Activated naive CD4-positive, alpha-beta T cell treated with anti-CD3 and anti-CD28 coated beads, Interleukin-2, amount 50 U/mL, for 72 hours (primary cell): ENCODE measurements around the gene KLF18. TPM values are rescaled to one million over a fixed set of nuclear protein-coding genes. Genes with fewer than 3 reads are reported as not detected.
"Not testable (repeated sequence)": the region's sequence is repeated elsewhere in the genome, so short reads cannot be mapped to it uniquely, and the experiment has no call there.

Experiments
- ATAC-seq, 2 donors: fragments of 150-1000 bp; cut with Tn5 transposase; 2 replicates each; pipeline ENCODE4 v1.10.0; 2021; ENCODE audit warnings: mild to moderate bottlenecking in 2 of 2, moderate library complexity in 2 of 2
- DNase-seq, 2 donors: peaks; one replicate each; pipeline ENCODE4 v3.0.0; 2021 to 2022; ENCODE audit warnings: low spot score in 2 of 2
- H3K27ac Mint-ChIP-seq, 2 donors: one replicate each; pipeline ENCODE4 v1.8.0; 2022; ENCODE audit warnings: mild to moderate bottlenecking in 2 of 2, mixed read lengths in 2 of 2
- H3K36me3 Mint-ChIP-seq, 2 donors: one replicate each; pipeline ENCODE4 v1.8.0; 2022; ENCODE audit warnings: mixed read lengths in 2 of 2
- H3K9me3 Mint-ChIP-seq, 2 donors: one replicate each; pipeline ENCODE4 v1.8.0; 2022; ENCODE audit warnings: mixed read lengths in 2 of 2
- total RNA-seq, 2 donors: library from RNA; stranded (reverse); gene quantifications; one replicate each; pipeline ENCODE4 v1.2.3, GENCODE V29; 2022

Gene KLF18
- total RNA-seq, 2 donors from 2014 or later = not detected

DNA sequence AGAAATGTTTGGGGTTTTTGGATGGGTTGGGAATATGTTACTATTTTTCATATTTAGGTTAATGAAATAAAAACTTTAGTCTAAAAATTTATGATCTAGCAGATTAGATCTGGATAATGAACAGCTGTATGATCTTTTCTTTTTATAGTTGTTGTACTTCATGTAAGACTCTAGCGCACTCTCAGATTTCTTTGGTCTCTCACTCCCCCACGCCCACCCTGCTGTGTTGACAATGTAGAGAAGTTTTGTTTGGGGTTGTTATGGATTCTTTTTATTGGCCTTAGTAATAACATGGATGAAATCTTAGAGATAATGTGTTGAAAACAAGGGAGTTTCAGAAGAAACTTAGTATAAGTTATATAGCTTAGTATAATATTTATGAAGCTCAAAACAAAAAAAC is 5.5 kb downstream of the KLF18 start:
- Mint-ChIP-seq H3K9me3 (no peaks in the 10 kb centered on the region), H3K27ac (no peak overlapping the region)

GRCh38 chr1:44134071-44134920 is 7.1 kb downstream of the KLF18 start:
- H3K9me3 Mint-ChIP-seq = no peaks in the 10 kb centered on the region
- no peaks in the 10 kb centered on the region for H3K36me3 Mint-ChIP-seq
- DNase-seq (no peak), ATAC-seq (no peak)
- H3K27ac Mint-ChIP-seq = peak overlapping the region in 1 of 2 donors; percentile 2

More for the DNA sequence above, 5.5 kb downstream of the KLF18 start:
- no peak for ATAC-seq
- no peak for DNase-seq
- H3K36me3 Mint-ChIP-seq = no peaks in the 10 kb centered on the region

DNA sequence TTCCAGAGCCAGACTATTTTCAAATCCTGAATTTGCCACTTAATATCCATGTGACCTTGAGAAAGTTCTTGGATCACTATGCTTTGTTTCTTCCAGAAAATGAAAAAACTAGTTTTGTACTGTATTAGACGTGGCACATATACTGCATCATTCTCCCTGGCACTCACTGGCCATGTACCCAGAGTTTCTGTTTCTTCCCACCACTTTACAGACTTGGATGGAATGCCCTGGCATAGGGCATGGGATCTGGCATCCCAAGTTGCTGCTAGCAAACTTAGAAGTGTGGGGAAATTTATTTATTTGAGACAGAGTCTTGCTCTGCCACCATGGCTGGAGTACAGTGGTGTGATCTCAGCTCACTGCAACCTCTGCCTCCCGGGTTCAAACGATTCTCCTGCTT is 10.0 kb downstream of the KLF18 start:
- Mint-ChIP-seq H3K27ac (no peak overlapping the region), H3K9me3 (no peaks in the 10 kb centered on the region), H3K36me3 (no peaks in the 10 kb centered on the region)
- DNase-seq (no peak), ATAC-seq (no peak)

DNA sequence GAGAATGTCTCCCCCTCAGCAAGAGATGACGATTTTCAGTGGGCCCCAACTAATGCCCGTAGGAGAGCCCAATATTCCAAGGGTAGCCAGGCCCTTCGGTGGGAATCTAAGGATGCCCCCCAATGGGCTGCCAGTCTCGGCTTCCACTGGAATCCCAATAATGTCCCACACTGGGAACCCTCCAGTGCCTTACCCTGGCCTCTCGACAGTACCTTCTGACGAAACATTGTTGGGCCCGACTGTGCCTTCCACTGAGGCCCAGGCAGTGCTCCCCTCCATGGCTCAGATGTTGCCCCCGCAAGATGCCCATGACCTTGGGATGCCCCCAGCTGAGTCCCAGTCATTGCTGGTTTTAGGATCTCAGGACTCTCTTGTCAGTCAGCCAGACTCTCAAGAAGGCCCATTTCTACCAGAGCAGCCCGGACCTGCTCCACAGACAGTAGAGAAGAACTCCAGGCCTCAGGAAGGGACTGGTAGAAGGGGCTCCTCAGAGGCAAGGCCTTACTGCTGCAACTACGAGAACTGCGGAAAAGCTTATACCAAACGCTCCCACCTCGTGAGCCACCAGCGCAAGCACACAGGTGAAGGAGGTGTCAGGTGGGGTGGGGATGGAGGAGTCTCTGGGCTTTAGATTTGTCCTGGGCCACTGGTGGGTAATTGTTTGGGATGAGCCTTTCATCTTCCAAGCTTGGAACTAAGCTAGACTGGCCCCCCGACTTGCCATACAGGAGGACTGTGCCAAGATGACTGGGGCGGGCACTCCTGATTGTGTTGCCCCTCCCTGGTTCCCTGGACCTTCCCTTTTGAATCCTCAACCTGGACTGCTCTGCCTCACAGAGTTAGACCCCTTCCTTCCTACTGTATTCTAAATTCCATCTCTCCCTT is 11.6 kb downstream of the KLF18 start:
- Mint-ChIP-seq H3K36me3 (no peaks in the 10 kb centered on the region), H3K27ac (no peak overlapping the region), H3K9me3 (no peaks in the 10 kb centered on the region)
- ATAC-seq (no peak), DNase-seq (no peak)

DNA sequence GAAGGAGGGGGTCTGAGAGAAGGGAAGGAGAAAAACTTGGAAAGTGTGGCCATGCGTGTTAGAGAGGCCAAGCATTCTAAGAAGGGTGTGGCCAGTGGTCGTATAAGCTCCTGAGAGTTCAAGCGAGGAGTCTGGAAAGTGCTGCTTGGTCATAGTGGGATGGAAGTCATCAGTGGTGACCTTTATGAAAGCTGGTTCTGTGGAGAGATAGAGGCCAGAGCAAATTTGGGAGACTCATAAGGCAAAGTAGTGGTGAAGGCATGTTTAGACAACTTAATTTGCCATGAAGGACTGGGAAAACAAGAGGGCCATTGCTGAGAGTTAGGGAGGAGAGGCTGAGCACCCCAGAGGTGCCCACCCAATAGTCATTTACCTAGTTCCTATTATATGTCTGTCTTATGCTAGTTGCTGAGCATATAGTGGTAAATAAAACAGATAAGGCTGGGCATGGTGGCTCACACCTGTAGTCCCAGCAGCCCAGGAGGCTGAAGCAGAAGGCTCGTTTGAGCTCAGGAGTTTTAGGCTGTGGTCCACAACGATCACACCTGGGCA is 21.0 kb downstream of the KLF18 start:
- DNase-seq (no peak), ATAC-seq (no peak)
- Mint-ChIP-seq H3K27ac (no peak overlapping the region), H3K36me3 (no peaks in the 10 kb centered on the region), H3K9me3 (no peaks in the 10 kb centered on the region)

DNA sequence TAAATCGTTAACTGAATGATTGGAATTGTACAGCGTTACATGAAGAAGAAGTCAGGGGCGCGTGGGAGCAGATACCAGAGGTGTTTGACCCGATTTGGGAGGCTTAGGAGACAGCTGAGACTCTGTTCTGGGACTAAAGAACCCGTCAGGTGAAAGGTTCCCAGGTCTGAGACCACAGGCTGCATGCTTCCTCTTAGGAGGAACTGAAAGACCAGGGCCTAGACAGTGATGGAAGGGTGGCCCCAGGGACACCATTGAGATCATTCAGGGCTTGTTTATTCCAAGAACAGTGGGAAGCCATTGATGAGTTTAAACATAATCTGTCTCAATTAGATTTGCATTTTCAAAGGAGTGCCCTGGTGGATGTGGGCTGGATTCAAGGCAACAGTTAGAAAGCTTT is 21.9 kb downstream of the KLF18 start:
- H3K36me3 Mint-ChIP-seq = no peaks in the 10 kb centered on the region
- no peaks in the 10 kb centered on the region for H3K9me3 Mint-ChIP-seq
- DNase-seq (no peak), ATAC-seq (no peak)
- no peak overlapping the region for H3K27ac Mint-ChIP-seq

GRCh38 chr1:44118682-44119081 is 22.7 kb downstream of the KLF18 start, which contains the start of gene KLF17:
KLF17 (plus strand) TSS chr1:44118821; CDS start chr1:44118908, 87 bp downstream.
- Mint-ChIP-seq H3K27ac (no peak within 1 kb of the TSS), H3K36me3 (no peaks in the 10 kb centered on the region), H3K9me3 (no peaks in the 10 kb centered on the region)
- DNase-seq = no peak
- no peak for ATAC-seq

GRCh38 chr1:44117272-44117671 is 24.2 kb downstream of the KLF18 start:
- H3K27ac Mint-ChIP-seq, ATAC-seq, DNase-seq, H3K36me3 Mint-ChIP-seq, H3K9me3 Mint-ChIP-seq: not testable (repeated sequence)

DNA sequence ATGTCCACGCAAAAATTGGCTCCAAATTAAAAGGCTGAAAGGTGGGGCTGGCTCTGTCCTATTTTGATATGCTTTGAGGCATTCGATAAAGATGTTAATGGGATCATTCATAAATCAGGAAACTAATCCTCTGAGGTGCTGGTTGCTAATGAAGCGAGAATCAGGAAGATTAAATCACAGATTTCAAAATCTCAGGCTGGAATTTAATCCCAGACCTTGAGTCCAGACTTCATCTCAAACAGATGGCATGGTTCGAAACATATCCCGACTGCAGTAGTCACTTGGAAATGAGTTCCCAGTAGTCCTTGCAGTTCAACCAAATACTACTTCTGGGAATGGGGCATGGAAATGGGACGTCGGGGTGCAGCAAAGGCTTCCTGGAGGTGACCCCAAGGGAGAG is 27.3 kb downstream of the KLF18 start:
- H3K36me3 Mint-ChIP-seq = no peaks in the 10 kb centered on the region
- no peak overlapping the region for H3K27ac Mint-ChIP-seq
- DNase-seq (no peak), ATAC-seq (no peak)
- H3K9me3 Mint-ChIP-seq = no peaks in the 10 kb centered on the region

GRCh38 chr1:44113095-44113609 is 28.3 kb downstream of the KLF18 start:
- no peak for DNase-seq
- Mint-ChIP-seq H3K36me3 (no peaks in the 10 kb centered on the region), H3K9me3 (no peaks in the 10 kb centered on the region), H3K27ac (no peak overlapping the region)
- ATAC-seq = no peak

- no peaks in the 10 kb centered on the region for H3K9me3 Mint-ChIP-seq
- no peaks in the 10 kb centered on the region for H3K36me3 Mint-ChIP-seq
- ATAC-seq = no peak
- peak overlapping the region in 1 of 2 donors; percentile 15 for H3K27ac Mint-ChIP-seq
- no peak for DNase-seq
Measured at GRCh38 chr1:44112486-44112885, 28.9 kb downstream of the KLF18 start.

- H3K36me3 Mint-ChIP-seq = no peaks in the 10 kb centered on the region
- DNase-seq = no peak
- no peaks in the 10 kb centered on the region for H3K9me3 Mint-ChIP-seq
- no peak for ATAC-seq
- no peak overlapping the region for H3K27ac Mint-ChIP-seq
Measured at GRCh38 chr1:44111861-44112260, 29.6 kb downstream of the KLF18 start.

DNA sequence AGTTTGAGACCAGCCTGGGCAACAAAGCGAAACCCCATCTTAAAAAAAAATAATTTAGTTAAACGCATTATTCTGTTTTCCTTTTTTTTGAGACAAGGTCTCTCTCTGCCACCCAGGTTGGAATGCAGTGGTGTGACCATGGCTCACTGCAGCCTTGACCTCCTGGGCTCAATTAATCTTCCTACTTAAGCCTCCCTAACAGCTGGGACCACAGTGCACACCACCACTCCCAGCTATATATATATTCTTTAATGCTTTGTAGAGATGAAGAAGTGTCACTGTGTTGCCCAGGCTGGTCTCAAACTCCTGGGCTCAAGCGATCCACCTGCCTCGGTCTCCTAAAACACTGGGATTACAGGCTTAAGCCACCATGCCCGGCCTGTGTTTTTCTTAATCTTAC is 30.5 kb downstream of the KLF18 start:
- no peak for DNase-seq
- H3K36me3 Mint-ChIP-seq = no peaks in the 10 kb centered on the region
- ATAC-seq = no peak
- H3K9me3 Mint-ChIP-seq = no peaks in the 10 kb centered on the region
- H3K27ac Mint-ChIP-seq = no peak overlapping the region

- no peaks in the 10 kb centered on the region for H3K36me3 Mint-ChIP-seq
- no peak for ATAC-seq
Measured at GRCh38 chr1:44108971-44109370, 32.5 kb downstream of the KLF18 start.

GRCh38 chr1:44108241-44108640 is 33.2 kb downstream of the KLF18 start:
- ATAC-seq (no peak), DNase-seq (no peak)
- Mint-ChIP-seq H3K27ac (no peak overlapping the region), H3K9me3 (no peaks in the 10 kb centered on the region), H3K36me3 (no peaks in the 10 kb centered on the region)

More at GRCh38 chr1:44108971-44109370, 32.5 kb downstream of the KLF18 start:
- no peak for DNase-seq
- Mint-ChIP-seq H3K9me3 (no peaks in the 10 kb centered on the region), H3K27ac (no peak overlapping the region)

DNA sequence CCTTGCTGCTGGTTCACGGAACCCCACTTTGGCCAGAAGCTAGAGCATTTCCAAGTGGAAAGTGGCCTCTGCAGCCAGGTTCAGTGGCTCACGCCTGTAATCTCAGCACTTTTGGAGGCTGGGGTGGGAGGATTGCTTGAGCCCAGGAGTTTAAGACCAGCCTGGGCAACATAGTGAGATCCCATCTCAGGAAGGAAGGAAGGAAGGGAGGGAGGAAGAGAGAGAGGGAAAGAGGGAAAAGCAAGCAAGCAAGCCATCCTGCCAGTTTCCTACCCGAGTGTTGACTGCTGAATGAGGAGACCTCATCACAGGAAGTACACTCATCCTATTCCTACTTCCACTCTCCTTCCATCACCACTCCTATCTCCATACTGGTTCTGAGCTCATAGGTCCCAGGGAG is 35.6 kb downstream of the KLF18 start:
- H3K36me3 Mint-ChIP-seq = no peaks in the 10 kb centered on the region
- no peak overlapping the region for H3K27ac Mint-ChIP-seq
- DNase-seq (no peak), ATAC-seq (no peak)
- H3K9me3 Mint-ChIP-seq = no peaks in the 10 kb centered on the region
